HG02885 (cell line): ENCODE results near the gene SPATA13.
"Not testable (repeated sequence)": the region's sequence is repeated elsewhere in the genome, so short reads cannot be mapped to it uniquely, and the experiment has no call there.

Source experiments
- ATAC-seq: cut with Tn5 transposase; IDR thresholded peaks from one replicate; pipeline ENCODE4 v1.9.1; 2021; ENCODE audit warnings: mild to moderate bottlenecking; ENCODE audit not compliant: unreplicated experiment, poor library complexity

SPATA13 gene

GRCh38 chr13:24341439-24341838 lies 180.9 kb downstream of the SPATA13 start:
- ATAC-seq = no peak

DNA sequence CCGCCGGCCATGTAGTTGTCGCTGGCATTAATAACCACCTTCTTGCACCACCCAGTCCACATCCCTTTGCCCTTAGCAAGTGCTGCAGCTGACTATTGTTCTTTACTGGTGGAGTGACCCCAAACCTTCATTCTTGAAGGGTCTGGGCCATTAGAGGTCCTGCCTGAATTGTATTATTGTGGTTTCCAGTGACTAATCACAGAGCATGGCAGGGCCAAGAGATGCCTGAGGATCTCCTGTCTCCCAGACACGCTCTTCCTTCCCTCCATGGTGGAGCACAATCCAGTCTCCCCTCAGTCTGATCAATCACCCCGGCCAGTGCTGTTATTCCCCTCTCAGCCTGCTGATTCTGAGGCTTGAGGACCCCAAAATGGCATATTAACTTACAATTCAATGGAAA lies 187.9 kb downstream of the SPATA13 start:
- ATAC-seq = no peak

GRCh38 chr13:24348797-24349515 lies 188.4 kb downstream of the SPATA13 start:
- no peak for ATAC-seq

GRCh38 chr13:24349778-24350664 lies 189.5 kb downstream of the SPATA13 start:
- ATAC-seq = not testable (repeated sequence)

DNA sequence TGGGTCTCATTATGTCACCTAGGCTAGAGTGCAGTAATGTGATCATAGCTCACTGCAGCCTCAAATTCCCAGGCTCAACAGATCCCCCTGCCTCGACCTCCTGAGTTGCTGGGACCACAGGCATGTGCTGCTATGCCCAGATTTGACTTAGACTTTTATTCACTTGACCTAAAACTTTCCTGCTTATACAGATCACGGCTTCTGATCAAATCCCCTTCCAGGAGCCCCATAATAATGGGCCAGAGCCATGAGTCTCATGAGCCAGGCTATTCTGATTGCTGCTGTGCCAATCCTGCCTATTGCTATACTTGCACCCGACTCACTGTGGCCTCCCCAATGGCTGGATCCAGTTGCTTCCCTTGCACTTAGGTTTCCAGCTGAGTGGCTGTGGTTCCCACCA lies 190.9 kb downstream of the SPATA13 start:
- ATAC-seq = no peak

- no peak for ATAC-seq
Observed at GRCh38 chr13:24353736-24354135, 193.2 kb downstream of the SPATA13 start.

DNA sequence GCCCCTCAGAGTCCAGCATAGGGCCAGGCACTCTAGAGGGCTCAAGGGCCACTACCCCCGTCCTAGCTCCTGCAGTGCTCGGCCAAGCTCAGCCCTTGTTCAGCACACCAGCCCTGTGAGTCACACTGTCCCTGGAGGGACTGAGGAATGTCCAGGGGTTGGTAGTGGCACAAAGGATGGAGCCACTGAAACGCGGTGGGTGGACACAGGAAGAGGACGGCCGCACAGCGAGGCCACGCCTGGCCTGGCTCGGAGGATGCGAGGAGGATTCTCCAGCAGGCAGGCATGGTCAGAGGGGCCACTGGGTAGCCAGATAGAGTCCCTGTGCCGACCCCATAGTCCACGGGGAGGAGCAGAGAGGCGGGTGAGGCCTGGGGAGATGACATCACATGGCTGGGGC lies 194.6 kb downstream of the SPATA13 start:
- no peak for ATAC-seq

- no peak for ATAC-seq
Observed at GRCh38 chr13:24356270-24356669, 195.8 kb downstream of the SPATA13 start.
